OCI-LY3 (cell line): Measurements from ENCODE around the gene SLC19A1.

Experiments used
- H2AFZ ChIP-seq: fragments of 200-600, 300-600 bp; shearing (Covaris generic); 2 replicates; pipeline ENCODE4 v1.6.0; 2014; ENCODE audit warnings: antibody characterized with exemption, low read depth, low read length
- H3K27ac ChIP-seq: fragments of 200-600, 300-600 bp; sonication (generic); 2 replicates; pipeline ENCODE4 v1.5.1; 2014; ENCODE audit warnings: mild to moderate bottlenecking, low read length, moderate library complexity, mixed read lengths
- H3K27me3 ChIP-seq: fragments of 200-600, 300-600 bp; sonication (generic); 2 replicates; pipeline ENCODE4 v1.6.1; 2014; ENCODE audit warnings: low read depth, low read length, mixed read lengths
- H3K36me3 ChIP-seq: fragments of 200-600, 300-600 bp; sonication (generic); replicated peaks from 2 replicates; pipeline ENCODE3; 2014; ENCODE audit warnings: low read depth, low read length, mixed read lengths
- H3K4me1 ChIP-seq: fragments of 300-600, 200-600 bp; sonication (generic); 2 replicates; pipeline ENCODE4 v1.6.1; 2014; ENCODE audit warnings: low read length, mixed read lengths
- H3K4me2 ChIP-seq: fragments of 200-600, 300-600 bp; sonication (generic); 2 replicates; pipeline ENCODE4 v1.6.1; 2014; ENCODE audit warnings: low read length, mixed read lengths
- H3K4me3 ChIP-seq: fragments of 300-600, 200-600 bp; sonication (generic); 2 replicates; pipeline ENCODE4 v1.5.1; 2014; ENCODE audit warnings: antibody characterized with exemption, mild to moderate bottlenecking, low read length, moderate library complexity
- H3K79me2 ChIP-seq: fragments of 300-600, 200-600 bp; shearing (Covaris generic); 2 replicates; pipeline ENCODE4 v1.6.1; 2014; ENCODE audit warnings: mild to moderate bottlenecking, low read length, mixed read lengths
- H3K9ac ChIP-seq: fragments of 300-600, 200-600 bp; shearing (Covaris generic); 2 replicates; pipeline ENCODE4 v1.6.0; 2014; ENCODE audit warnings: mild to moderate bottlenecking, low read length, moderate library complexity
- H3K9me3 ChIP-seq: fragments of 200-600, 300-600 bp; shearing (Covaris generic); 2 replicates; pipeline ENCODE4 v1.6.1; 2014; ENCODE audit warnings: low read length, mixed read lengths; ENCODE audit not compliant: insufficient read depth
- H4K20me1 ChIP-seq: fragments of 200-600, 300-600 bp; sonication (generic); 2 replicates; pipeline ENCODE4 v1.6.1; 2016; ENCODE audit warnings: low read length, mixed read lengths; ENCODE audit not compliant: insufficient read depth
- EZH2phosphoT487 ChIP-seq: fragments of 200-600 bp; shearing (Covaris generic); IDR thresholded peaks from 2 replicates; pipeline ENCODE4 v1.6.1; 2018; ENCODE audit warnings: antibody characterized with exemption, mixed run types, low read depth
- TF ChIP-seq, protein P1 (sequence below): fragments of 200-600, 300-600 bp; sonication (generic); IDR thresholded peaks from 2 replicates; pipeline ENCODE4 v1.5.1; 2014; ENCODE audit warnings: antibody characterized with exemption, low read length, low read depth

The SLC19A1 gene

DNA sequence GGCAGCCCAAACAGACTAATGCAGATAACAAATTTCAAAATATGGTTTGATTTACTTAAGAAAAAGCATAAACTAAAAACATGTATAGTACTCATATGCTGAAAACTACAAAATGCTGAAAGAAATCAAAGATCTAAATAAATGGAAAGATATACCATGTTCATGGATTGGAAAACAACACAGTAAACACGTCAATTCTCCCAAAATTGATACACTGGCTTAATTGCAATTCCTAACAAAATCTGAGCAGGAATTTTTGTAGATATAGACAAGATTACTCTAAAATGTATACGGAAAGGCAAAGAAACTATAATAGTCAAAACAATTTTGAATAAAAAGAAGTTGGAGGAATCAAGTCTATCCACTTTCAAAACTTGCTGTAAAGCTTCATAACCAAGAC is 21.0 kb downstream of the SLC19A1 start:
- Histone ChIP-seq H4K20me1 (no peaks in the 10 kb centered on the region), H3K9me3 (peaks cover 10% of the 10 kb centered on the region; the same call in 1 of the 2 replicates), H3K27me3 (no peaks in the 10 kb centered on the region), H3K79me2 (peaks cover 19% of the 10 kb centered on the region), H3K4me3 (no peak overlapping the region), H3K36me3 (peaks cover 62% of the 10 kb centered on the region), H3K4me2 (no peak overlapping the region), H3K27ac (no peak overlapping the region), H3K9ac (no peak overlapping the region), H3K4me1 (no peaks in the 10 kb centered on the region), H2AFZ (no peak overlapping the region)
- TF ChIP-seq, protein P1, sequence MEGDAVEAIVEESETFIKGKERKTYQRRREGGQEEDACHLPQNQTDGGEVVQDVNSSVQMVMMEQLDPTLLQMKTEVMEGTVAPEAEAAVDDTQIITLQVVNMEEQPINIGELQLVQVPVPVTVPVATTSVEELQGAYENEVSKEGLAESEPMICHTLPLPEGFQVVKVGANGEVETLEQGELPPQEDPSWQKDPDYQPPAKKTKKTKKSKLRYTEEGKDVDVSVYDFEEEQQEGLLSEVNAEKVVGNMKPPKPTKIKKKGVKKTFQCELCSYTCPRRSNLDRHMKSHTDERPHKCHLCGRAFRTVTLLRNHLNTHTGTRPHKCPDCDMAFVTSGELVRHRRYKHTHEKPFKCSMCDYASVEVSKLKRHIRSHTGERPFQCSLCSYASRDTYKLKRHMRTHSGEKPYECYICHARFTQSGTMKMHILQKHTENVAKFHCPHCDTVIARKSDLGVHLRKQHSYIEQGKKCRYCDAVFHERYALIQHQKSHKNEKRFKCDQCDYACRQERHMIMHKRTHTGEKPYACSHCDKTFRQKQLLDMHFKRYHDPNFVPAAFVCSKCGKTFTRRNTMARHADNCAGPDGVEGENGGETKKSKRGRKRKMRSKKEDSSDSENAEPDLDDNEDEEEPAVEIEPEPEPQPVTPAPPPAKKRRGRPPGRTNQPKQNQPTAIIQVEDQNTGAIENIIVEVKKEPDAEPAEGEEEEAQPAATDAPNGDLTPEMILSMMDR = no peak
- no peak for TF ChIP-seq EZH2phosphoT487

DNA sequence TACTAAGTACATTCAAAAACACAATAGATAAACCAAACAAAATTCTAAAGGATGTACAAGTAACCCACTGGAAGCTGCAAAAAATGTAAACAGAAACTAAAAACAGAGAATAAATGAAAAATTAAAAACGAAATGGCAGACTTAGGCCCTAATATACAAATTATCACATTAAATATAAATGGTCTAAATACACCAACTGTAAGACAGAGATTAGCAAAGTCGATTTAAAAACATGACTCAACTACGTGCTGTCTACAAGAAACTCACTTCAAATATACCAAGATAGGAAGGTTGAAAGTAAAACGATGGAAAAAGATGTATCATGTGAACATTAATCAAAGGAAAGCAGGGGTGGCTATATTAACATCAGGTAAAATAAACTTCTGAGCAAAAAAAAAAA is 23.1 kb downstream of the SLC19A1 start:
- H3K4me2 ChIP-seq = no peak overlapping the region
- H3K27me3 ChIP-seq = no peaks in the 10 kb centered on the region
- H3K4me1 ChIP-seq = no peaks in the 10 kb centered on the region
- no peak overlapping the region for H2AFZ ChIP-seq
- H3K9ac ChIP-seq = no peak overlapping the region
- H3K27ac ChIP-seq = no peak overlapping the region
- no peak overlapping the region for H3K4me3 ChIP-seq
- peaks cover 55% of the 10 kb centered on the region for H3K36me3 ChIP-seq
- no peak for TF ChIP-seq EZH2phosphoT487
- TF ChIP-seq, protein P1 = no peak
- peaks cover 10% of the 10 kb centered on the region; the same call in 1 of the 2 replicates for H3K9me3 ChIP-seq
- peaks cover 19% of the 10 kb centered on the region for H3K79me2 ChIP-seq
- no peaks in the 10 kb centered on the region for H4K20me1 ChIP-seq

DNA sequence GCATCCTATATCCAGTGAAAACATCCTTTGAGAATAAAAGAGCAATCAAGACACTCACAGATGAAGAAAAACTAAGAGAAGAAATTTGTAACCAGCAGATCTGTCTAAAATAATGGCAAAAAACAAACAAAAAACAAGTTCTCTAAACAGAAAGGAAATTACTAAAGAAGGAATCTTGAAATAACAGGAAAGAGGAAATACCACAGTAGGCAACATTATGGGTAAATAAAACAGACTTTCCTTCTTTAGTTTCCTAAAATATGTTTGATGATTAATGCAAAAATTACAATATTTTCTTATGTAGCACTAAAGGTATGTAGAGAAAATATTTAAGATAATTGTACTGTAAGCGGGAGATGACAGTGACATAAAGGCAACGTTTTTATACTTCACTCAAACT is 23.5 kb downstream of the SLC19A1 start:
- no peak for TF ChIP-seq EZH2phosphoT487
- TF ChIP-seq, protein P1 = no peak
- H3K9me3 ChIP-seq = peaks cover 10% of the 10 kb centered on the region; the same call in 1 of the 2 replicates
- peaks cover 19% of the 10 kb centered on the region for H3K79me2 ChIP-seq
- H2AFZ ChIP-seq = no peak overlapping the region
- peaks cover 55% of the 10 kb centered on the region for H3K36me3 ChIP-seq
- H3K9ac ChIP-seq = no peak overlapping the region
- H3K4me1 ChIP-seq = no peaks in the 10 kb centered on the region
- H3K4me2 ChIP-seq = no peak overlapping the region
- H3K27me3 ChIP-seq = no peaks in the 10 kb centered on the region
- no peak overlapping the region for H3K27ac ChIP-seq
- H3K4me3 ChIP-seq = no peak overlapping the region
- H4K20me1 ChIP-seq = no peaks in the 10 kb centered on the region

DNA sequence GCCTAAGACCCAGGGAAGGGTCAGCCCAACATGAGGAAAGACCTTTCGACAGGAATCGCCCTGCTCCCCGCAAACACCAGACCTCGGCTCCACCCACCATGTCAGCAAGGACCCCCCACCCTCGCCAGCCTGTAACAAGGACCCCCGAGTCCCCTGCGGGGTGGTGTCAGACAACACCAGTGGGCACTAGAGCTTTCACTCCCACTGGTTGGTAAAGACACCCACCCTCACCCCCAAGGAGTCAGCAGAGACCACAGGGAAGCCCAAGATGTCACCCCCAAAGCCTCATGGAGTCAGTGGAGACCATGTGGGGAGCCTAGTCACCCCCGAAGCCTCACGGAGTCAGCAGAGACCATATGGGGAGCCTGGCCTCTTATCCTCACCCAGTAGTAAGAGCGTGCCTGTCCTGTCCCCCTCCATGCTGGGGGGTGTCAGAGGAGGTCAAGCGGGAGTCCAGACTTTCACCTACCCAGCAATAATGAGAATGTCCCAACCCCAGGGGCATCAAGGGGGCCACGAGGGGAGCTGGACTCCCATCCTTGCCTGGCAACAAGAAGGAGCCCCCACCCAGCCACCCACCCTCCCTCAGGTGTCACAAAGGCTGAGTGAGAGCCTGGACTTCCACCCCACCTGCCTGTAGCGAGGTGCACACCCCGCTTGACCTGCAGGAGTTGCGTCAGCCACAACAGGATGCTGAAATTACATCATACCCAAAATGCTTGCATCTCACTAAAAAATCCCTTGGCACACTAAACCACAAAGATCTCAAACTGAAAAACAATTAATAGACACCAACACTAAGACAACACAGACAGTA is 24.8 kb downstream of the SLC19A1 start:
- H4K20me1 ChIP-seq = no peaks in the 10 kb centered on the region
- H3K9ac ChIP-seq = no peak overlapping the region
- H3K4me3 ChIP-seq = no peak overlapping the region
- no peak overlapping the region for H3K4me2 ChIP-seq
- peaks cover 10% of the 10 kb centered on the region; the same call in 1 of the 2 replicates for H3K9me3 ChIP-seq
- no peaks in the 10 kb centered on the region for H3K4me1 ChIP-seq
- H2AFZ ChIP-seq = no peak overlapping the region
- peaks cover 48% of the 10 kb centered on the region for H3K36me3 ChIP-seq
- H3K79me2 ChIP-seq = peaks cover 19% of the 10 kb centered on the region
- no peaks in the 10 kb centered on the region for H3K27me3 ChIP-seq
- H3K27ac ChIP-seq = no peak overlapping the region
- TF ChIP-seq EZH2phosphoT487 = no peak
- TF ChIP-seq, protein P1 = no peak
